ENCODE results near the gene SCN3A.

DNA sequence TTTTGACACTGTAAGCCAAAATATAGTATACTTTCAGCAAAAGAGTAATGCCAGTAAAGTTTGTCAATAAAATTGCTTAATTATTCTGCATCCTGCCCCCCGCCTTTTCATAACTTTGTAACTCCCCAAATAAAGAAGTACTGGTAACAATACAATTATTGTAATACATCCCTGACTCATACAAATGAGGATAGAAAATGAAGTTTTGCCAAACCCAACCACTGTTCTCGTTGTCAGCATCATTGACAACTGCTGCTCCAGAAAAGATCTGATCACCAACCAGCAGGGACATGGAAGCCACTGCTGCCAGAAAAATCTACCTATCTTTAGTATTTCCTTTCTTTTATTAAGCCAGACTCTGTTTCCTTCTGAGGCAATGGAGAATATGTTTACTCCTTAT lies 27.1 kb downstream of the SCN3A start:
- TF ChIP-seq, protein P1, sequence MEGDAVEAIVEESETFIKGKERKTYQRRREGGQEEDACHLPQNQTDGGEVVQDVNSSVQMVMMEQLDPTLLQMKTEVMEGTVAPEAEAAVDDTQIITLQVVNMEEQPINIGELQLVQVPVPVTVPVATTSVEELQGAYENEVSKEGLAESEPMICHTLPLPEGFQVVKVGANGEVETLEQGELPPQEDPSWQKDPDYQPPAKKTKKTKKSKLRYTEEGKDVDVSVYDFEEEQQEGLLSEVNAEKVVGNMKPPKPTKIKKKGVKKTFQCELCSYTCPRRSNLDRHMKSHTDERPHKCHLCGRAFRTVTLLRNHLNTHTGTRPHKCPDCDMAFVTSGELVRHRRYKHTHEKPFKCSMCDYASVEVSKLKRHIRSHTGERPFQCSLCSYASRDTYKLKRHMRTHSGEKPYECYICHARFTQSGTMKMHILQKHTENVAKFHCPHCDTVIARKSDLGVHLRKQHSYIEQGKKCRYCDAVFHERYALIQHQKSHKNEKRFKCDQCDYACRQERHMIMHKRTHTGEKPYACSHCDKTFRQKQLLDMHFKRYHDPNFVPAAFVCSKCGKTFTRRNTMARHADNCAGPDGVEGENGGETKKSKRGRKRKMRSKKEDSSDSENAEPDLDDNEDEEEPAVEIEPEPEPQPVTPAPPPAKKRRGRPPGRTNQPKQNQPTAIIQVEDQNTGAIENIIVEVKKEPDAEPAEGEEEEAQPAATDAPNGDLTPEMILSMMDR (IDR thresholded peaks at IDR 0.05), result no peak
- TF ChIP-seq POLR2A (IDR thresholded peaks at IDR 0.05), result no peak
